ENCODE measurements around the gene SDC3. TPM values are rescaled to one million over a fixed set of nuclear protein-coding genes. Genes with fewer than 3 reads are reported as not detected.

The SDC3 gene
- total and polyA plus RNA-seq, 2 of the 8 experiments (the other 6 are each of a cell fraction or from before 2014, with no cell fraction given) = 7.0 to 27.0 TPM

DNA sequence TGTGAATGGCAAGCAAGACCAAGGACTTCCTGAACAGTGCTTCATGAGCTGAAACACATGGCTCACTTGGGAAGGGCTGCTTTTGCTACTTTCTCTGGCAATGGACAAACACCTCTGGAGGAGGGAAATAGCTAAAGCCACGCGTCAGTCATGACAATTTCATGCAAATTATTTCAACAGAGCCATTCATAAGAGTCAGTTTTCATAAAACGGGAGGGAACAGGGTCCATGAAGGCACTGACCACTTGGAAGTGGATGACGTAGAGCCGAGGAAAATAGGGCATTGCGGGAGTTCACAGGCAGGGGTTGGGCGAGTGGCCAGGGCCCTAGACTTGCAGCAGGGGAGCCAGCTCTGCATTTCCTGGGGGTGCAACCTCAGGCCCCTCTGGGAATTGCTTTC is 43.9 kb downstream of the SDC3 start (continued):
- TF ChIP-seq CHD7 (IDR thresholded peaks at IDR 0.05; ENCODE audit: insufficient replicate concordance, low read length) (no peak), SIN3A (conservative IDR thresholded peaks at IDR 0.05 in 1 of 2, IDR thresholded peaks at IDR 0.05 in 1 of 2; ENCODE audit: low read depth in 1 of 2, low read length in 2 of 2) (no peak), TEAD4 (IDR thresholded peaks at IDR 0.05; ENCODE audit: low read depth, low read length) (no peak), RNF2 (IDR thresholded peaks at IDR 0.05; ENCODE audit: borderline replicate concordance, low read depth, low read length, missing control alignments, poor library complexity, severe bottlenecking) (no peak), FOSL1 (IDR thresholded peaks at IDR 0.05; ENCODE audit: insufficient read depth, low read depth, low read length) (no peak), SRF (IDR thresholded peaks at IDR 0.05; ENCODE audit: low read depth, low read length) (no peak)
- TF ChIP-seq, protein P1, sequence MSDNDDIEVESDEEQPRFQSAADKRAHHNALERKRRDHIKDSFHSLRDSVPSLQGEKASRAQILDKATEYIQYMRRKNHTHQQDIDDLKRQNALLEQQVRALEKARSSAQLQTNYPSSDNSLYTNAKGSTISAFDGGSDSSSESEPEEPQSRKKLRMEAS (IDR thresholded peaks at IDR 0.05) = no peak
